ENCODE data around the gene BTBD17.
"Not testable (repeated sequence)": the region's sequence is repeated elsewhere in the genome, so short reads cannot be mapped to it uniquely, and the experiment has no call there.

BTBD17 gene

GRCh38 chr17:74361230-74362068 is at the start of gene BTBD17:
Gene BTBD17 (minus strand): TSS chr17:74361868. CDS start chr17:74361819, 49 bp downstream.
- no peak for DNase-seq (ENCODE audit: low read depth in 2 of 2)

GRCh38 chr17:74410001-74410443 is 48.4 kb upstream of the BTBD17 start:
- no peak for DNase-seq (ENCODE audit: low read depth in 2 of 2)

GRCh38 chr17:74408815-74409214 is 47.1 kb upstream of the BTBD17 start:
- no peak for DNase-seq (ENCODE audit: low read depth in 2 of 2)

- DNase-seq (ENCODE audit: low read depth in 2 of 2), result no peak
These were observed 46.6 kb upstream of the BTBD17 start for GRCh38 chr17:74408262-74408661.

GRCh38 chr17:74407384-74407783 is 45.7 kb upstream of the BTBD17 start:
- DNase-seq (ENCODE audit: low read depth in 2 of 2), result no peak

- DNase-seq (ENCODE audit: low read depth in 2 of 2), result not testable (repeated sequence)
These were observed 43.6 kb upstream of the BTBD17 start for GRCh38 chr17:74405311-74405710.

- no peak for DNase-seq (ENCODE audit: low read depth in 2 of 2)
These were observed 43.1 kb upstream of the BTBD17 start for GRCh38 chr17:74404789-74405188.

GRCh38 chr17:74404218-74404617 is 42.5 kb upstream of the BTBD17 start:
- no peak for DNase-seq (ENCODE audit: low read depth in 2 of 2)

GRCh38 chr17:74403512-74404137 is 42.0 kb upstream of the BTBD17 start:
- DNase-seq (ENCODE audit: low read depth in 2 of 2), result no peak

- no peak for DNase-seq (ENCODE audit: low read depth in 2 of 2)
These were observed 40.4 kb upstream of the BTBD17 start for GRCh38 chr17:74402048-74402447.

GRCh38 chr17:74396567-74396966 is 34.9 kb upstream of the BTBD17 start:
- DNase-seq (ENCODE audit: low read depth in 2 of 2), result no peak

GRCh38 chr17:74394977-74395376 is 33.3 kb upstream of the BTBD17 start:
- no peak for DNase-seq (ENCODE audit: low read depth in 2 of 2)

- no peak for DNase-seq (ENCODE audit: low read depth in 2 of 2)
These were observed 32.7 kb upstream of the BTBD17 start for GRCh38 chr17:74394275-74394950.

- DNase-seq (ENCODE audit: low read depth in 2 of 2), result no peak
These were observed 31.8 kb upstream of the BTBD17 start for GRCh38 chr17:74393346-74393942.

GRCh38 chr17:74392848-74393247 is 31.2 kb upstream of the BTBD17 start:
- no peak for DNase-seq (ENCODE audit: low read depth in 2 of 2)

- DNase-seq (ENCODE audit: low read depth in 2 of 2), result no peak
These were observed 30.1 kb upstream of the BTBD17 start for GRCh38 chr17:74391771-74392170.

GRCh38 chr17:74390680-74391653 is 29.3 kb upstream of the BTBD17 start:
- DNase-seq (ENCODE audit: low read depth in 2 of 2), result no peak

GRCh38 chr17:74389937-74390679 is 28.4 kb upstream of the BTBD17 start:
- no peak for DNase-seq (ENCODE audit: low read depth in 2 of 2)

GRCh38 chr17:74389084-74389753 is 27.6 kb upstream of the BTBD17 start:
- no peak for DNase-seq (ENCODE audit: low read depth in 2 of 2)

Data from stimulated activated CD4-positive, alpha-beta T cell treated with anti-CD3 and anti-CD28 coated beads, Interleukin-1b, Interleukin-23, amount 100 ng/mL, for 4 hours (primary cell).